PC-9 (cell line): ENCODE measurements around the gene HLA-DRA. TPM values are rescaled to one million over a fixed set of nuclear protein-coding genes. Genes with fewer than 3 reads are reported as not detected.

ENCODE experiments used
- BruUV-seq: library from RNA; stranded (reverse); fragments of 400-500 nt; replicated peaks from 2 replicates; lab custom pipeline; 2021; lab: Mats Ljungman, UMichigan
- CTCF ChIA-PET: fragments of 300-600 bp; sonication (Branson Sonifier 250); formaldehyde crosslinking; loops from one replicate; lab custom pipeline; 2022; ENCODE audit warnings: antibody characterized with exemption; lab: Charles Lee
- POLR2A ChIA-PET: fragments of 300-600 bp; sonication (Branson Sonifier 250); formaldehyde crosslinking; loops from one replicate; lab custom pipeline; 2022; ENCODE audit warnings: antibody characterized with exemption; ENCODE audit not compliant: unreplicated experiment; lab: Charles Lee
- DNase-seq, 2 experiments: peaks; one replicate each; pipeline versions ENCODE4 v3.0.0 to v3.0.0-alpha.2; 2015 to 2022; ENCODE audit warnings: mixed read lengths in 1 of 2
- H2AFZ ChIP-seq: fragments of 200-600 bp; sonication (generic); 2 replicates; pipeline ENCODE4 v1.8.1; 2017; ENCODE audit warnings: antibody characterized with exemption
- H3F3A ChIP-seq: fragments of 200-600 bp; sonication (generic); 2 replicates; pipeline ENCODE4 v1.8.1; 2017; ENCODE audit warnings: antibody characterized with exemption, mild to moderate bottlenecking, low read depth; ENCODE audit not compliant: insufficient read depth
- H3K27ac ChIP-seq: fragments of 200-600 bp; sonication (generic); 2 replicates; pipeline ENCODE4 v1.6.1; 2016; ENCODE audit warnings: mixed run types
- H3K27me3 ChIP-seq: fragments of 200-600 bp; sonication (generic); 2 replicates; pipeline ENCODE4 v1.6.1; 2016; ENCODE audit warnings: low read depth, mixed run types; ENCODE audit not compliant: insufficient read depth
- H3K36me3 ChIP-seq: fragments of 200-600 bp; sonication (generic); 2 replicates; pipeline ENCODE4 v1.6.1; 2016; ENCODE audit warnings: low read depth, mixed run types
- H3K4me1 ChIP-seq: fragments of 200-600 bp; sonication (generic); replicated peaks from 2 replicates; pipeline ENCODE4 v1.6.1; 2016; ENCODE audit warnings: mixed run types; ENCODE audit not compliant: insufficient read depth
- H3K4me2 ChIP-seq: fragments of 200-600 bp; sonication (generic); 2 replicates; pipeline ENCODE4 v1.6.1; 2017; ENCODE audit warnings: mixed run types
- H3K4me3 ChIP-seq: fragments of 200-600 bp; sonication (generic); 2 replicates; pipeline ENCODE4 v1.6.1; 2016; ENCODE audit warnings: mixed run types
- H3K79me2 ChIP-seq: fragments of 200-600 bp; sonication (generic); 2 replicates; pipeline ENCODE4 v1.6.1; 2017; ENCODE audit warnings: low read depth, mixed run types
- H3K9me2 ChIP-seq: fragments of 200-600 bp; sonication (generic); 2 replicates; pipeline ENCODE4 v1.8.1; 2017; ENCODE audit warnings: mild to moderate bottlenecking; ENCODE audit not compliant: insufficient read depth
- H3K9me3 ChIP-seq: fragments of 200-600 bp; sonication (generic); 2 replicates; pipeline ENCODE4 v1.8.1; 2016; ENCODE audit warnings: low read depth; ENCODE audit not compliant: insufficient read depth
- H4K20me1 ChIP-seq: fragments of 200-600 bp; sonication (generic); 2 replicates; pipeline ENCODE4 v1.8.1; 2017; ENCODE audit not compliant: insufficient read depth
- EZH2 ChIP-seq: fragments of 200-600 bp; sonication (generic); IDR thresholded peaks from 2 replicates; pipeline ENCODE4 v1.8.0; 2017; ENCODE audit warnings: antibody characterized with exemption, low read depth
- intact Hi-C: fragments of 100-400 bp; cut with micrococcal nuclease; formaldehyde crosslinking; loops from one replicate; pipeline ENCODE4 v1.10.0; 2022; ENCODE audit not compliant: unreplicated experiment
- total RNA-seq: library from RNA; stranded (reverse); gene quantifications from 2 replicates; pipeline ENCODE4 v1.2.3, GENCODE V29; 2021
- TF ChIP-seq, protein P1 (sequence below): fragments of 200-600 bp; sonication (generic); conservative IDR thresholded peaks from 2 replicates; pipeline ENCODE4 v1.6.1; 2017; ENCODE audit warnings: mixed run types, antibody characterized with exemption, mild to moderate bottlenecking, moderate library complexity

The HLA-DRA gene
- total RNA-seq, 1 experiment from 2014 or later: not detected

DNA sequence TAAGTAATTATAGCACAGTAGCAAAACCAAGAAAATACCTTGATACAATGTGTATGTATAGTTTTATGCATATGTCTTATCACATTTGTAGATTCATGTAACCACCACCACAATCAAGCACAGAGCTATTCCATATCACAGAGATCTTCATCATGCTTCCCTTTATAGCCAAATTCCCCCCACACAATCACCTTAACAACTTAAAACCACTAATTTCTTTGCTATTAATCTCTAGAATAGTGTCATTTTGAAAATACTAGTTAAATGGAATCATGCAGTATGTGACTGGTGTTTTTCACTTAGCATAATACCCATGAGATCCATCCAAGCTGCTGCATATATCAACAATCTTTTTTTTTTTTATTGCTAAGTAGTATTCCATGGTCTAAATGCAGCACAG is 8.2 kb downstream of the HLA-DRA start:
- H3K36me3 ChIP-seq: no peaks in the 10 kb centered on the region
- H3K9me3 ChIP-seq: no peaks in the 10 kb centered on the region
- no peak overlapping the region for H3K4me3 ChIP-seq
- no peaks in the 10 kb centered on the region for H3F3A ChIP-seq
- H2AFZ ChIP-seq: no peak overlapping the region
- no peak for DNase-seq
- no peak overlapping the region for H3K4me2 ChIP-seq
- no TSS peak for BruUV-seq
- no peaks in the 10 kb centered on the region for H3K79me2 ChIP-seq
- intact Hi-C loops: no loop called here
- no peaks in the 10 kb centered on the region for H4K20me1 ChIP-seq
- peaks cover 22% of the 10 kb centered on the region for H3K27me3 ChIP-seq
- H3K27ac ChIP-seq: no peak overlapping the region
- CTCF ChIA-PET: no interaction called here
- POLR2A ChIA-PET: no interaction called here
- no peak for TF ChIP-seq EZH2
- TF ChIP-seq, protein P1, sequence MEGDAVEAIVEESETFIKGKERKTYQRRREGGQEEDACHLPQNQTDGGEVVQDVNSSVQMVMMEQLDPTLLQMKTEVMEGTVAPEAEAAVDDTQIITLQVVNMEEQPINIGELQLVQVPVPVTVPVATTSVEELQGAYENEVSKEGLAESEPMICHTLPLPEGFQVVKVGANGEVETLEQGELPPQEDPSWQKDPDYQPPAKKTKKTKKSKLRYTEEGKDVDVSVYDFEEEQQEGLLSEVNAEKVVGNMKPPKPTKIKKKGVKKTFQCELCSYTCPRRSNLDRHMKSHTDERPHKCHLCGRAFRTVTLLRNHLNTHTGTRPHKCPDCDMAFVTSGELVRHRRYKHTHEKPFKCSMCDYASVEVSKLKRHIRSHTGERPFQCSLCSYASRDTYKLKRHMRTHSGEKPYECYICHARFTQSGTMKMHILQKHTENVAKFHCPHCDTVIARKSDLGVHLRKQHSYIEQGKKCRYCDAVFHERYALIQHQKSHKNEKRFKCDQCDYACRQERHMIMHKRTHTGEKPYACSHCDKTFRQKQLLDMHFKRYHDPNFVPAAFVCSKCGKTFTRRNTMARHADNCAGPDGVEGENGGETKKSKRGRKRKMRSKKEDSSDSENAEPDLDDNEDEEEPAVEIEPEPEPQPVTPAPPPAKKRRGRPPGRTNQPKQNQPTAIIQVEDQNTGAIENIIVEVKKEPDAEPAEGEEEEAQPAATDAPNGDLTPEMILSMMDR: no peak
- no peaks in the 10 kb centered on the region for H3K9me2 ChIP-seq
- no peaks in the 10 kb centered on the region for H3K4me1 ChIP-seq

DNA sequence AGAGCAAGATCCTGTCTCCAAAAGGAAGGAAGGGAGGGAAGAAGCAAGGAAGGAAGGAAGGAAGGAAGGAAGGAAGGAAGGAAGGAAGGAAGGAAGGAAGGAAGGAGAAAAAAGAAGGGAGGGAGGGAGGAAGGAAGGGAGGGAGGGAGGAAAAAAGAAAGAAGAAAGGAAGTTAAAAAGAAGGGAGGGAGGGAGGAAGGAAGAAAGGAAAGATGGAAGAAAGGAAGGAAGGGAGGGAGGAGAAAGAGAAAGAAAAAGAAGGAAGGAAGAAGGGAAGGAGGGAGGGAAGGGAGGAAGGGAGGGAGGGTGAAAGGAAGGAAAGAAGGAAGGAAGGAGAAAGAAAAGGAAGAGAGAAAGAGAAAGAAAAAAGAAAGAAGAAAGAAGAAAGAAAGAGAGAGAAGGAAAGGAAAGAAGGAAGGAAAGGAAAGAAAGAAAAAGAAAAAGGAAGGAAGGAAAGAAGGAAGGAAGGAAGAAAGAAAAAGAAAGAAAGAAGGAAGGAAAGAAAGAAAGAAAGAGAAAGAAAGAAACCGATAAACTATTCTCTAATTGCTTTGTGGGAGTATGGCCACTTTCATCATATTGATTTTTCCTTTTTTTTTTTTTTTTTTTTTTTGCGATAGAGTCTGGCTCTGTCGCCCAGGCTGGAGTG is 9.5 kb downstream of the HLA-DRA start:
- Histone ChIP-seq H2AFZ (no peak overlapping the region), H3K9me2 (no peaks in the 10 kb centered on the region), H3K9me3 (no peaks in the 10 kb centered on the region), H3K4me2 (no peak overlapping the region), H3K27ac (no peak overlapping the region), H3K79me2 (no peaks in the 10 kb centered on the region), H3F3A (no peaks in the 10 kb centered on the region), H3K4me1 (no peaks in the 10 kb centered on the region), H3K27me3 (peaks cover 13% of the 10 kb centered on the region), H4K20me1 (no peaks in the 10 kb centered on the region), H3K36me3 (no peaks in the 10 kb centered on the region), H3K4me3 (no peak overlapping the region)
- POLR2A ChIA-PET: no interaction called here
- TF ChIP-seq EZH2: no peak
- intact Hi-C loops: no loop called here
- no TSS peak for BruUV-seq
- CTCF ChIA-PET: no interaction called here
- DNase-seq: no peak

DNA sequence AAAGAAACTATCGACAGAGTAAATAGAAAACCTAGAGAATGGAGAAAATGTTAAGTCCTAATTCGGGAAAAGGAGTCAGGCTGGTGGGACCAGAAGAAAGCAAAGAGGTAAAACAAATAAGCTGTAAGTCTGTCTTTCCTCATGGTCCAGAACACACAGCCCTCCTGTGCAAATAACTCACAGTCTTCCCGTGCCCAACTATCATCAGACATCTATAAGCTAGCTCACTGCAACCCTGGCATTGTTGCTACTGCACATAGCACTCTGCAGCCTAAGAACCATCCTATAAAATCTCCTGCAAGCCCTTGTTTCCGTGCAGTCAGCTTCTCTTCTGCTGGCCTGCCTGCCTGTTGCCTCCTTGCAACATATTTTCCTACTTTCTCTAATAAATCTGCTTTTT is 17.4 kb downstream of the HLA-DRA start:
- H2AFZ ChIP-seq: no peak overlapping the region
- no peaks in the 10 kb centered on the region for H3K9me3 ChIP-seq
- TF ChIP-seq EZH2: no peak
- TF ChIP-seq, protein P1: no peak
- intact Hi-C loops: no loop called here
- ChIA-PET POLR2A (no interaction called here), CTCF (no interaction called here)
- H3K36me3 ChIP-seq: no peaks in the 10 kb centered on the region
- H4K20me1 ChIP-seq: no peaks in the 10 kb centered on the region
- H3K27me3 ChIP-seq: peaks cover 9% of the 10 kb centered on the region; the same call in 1 of the 2 replicates
- H3K4me2 ChIP-seq: no peak overlapping the region
- H3K9me2 ChIP-seq: no peaks in the 10 kb centered on the region
- DNase-seq: no peak
- H3K4me3 ChIP-seq: no peak overlapping the region
- H3K79me2 ChIP-seq: no peaks in the 10 kb centered on the region
- no peaks in the 10 kb centered on the region for H3F3A ChIP-seq
- no TSS peak for BruUV-seq
- H3K4me1 ChIP-seq: no peaks in the 10 kb centered on the region
- no peak overlapping the region for H3K27ac ChIP-seq
